Upper lobe of right lung (tissue), 1 donor: Measurements from ENCODE around the gene HMG20A. TPM values are rescaled to one million over a fixed set of nuclear protein-coding genes. Genes with fewer than 3 reads are reported as not detected.

ENCODE experiments used
- ATAC-seq: fragments of 200-7000 bp; cut with Tn5 transposase; one replicate; pipeline ENCODE4 v1.9.1; 2020; ENCODE audit warnings: mild to moderate bottlenecking, moderate library complexity
- DNase-seq: peaks from one replicate; pipeline ENCODE4 v3.0.0-alpha.2; 2020
- H3K27ac ChIP-seq: fragments of 200-600 bp; one replicate; pipeline ENCODE4 v1.8.0; 2022
- H3K27me3 ChIP-seq: fragments of 200-600 bp; one replicate; pipeline ENCODE4 v1.8.0; 2022; ENCODE audit warnings: mild to moderate bottlenecking
- H3K36me3 ChIP-seq: fragments of 200-600 bp; one replicate; pipeline ENCODE4 v1.8.0; 2022
- H3K4me1 ChIP-seq: fragments of 200-600 bp; one replicate; pipeline ENCODE4 v1.8.0; 2022
- H3K4me3 ChIP-seq: fragments of 200-600 bp; one replicate; pipeline ENCODE4 v1.8.0; 2022; ENCODE audit warnings: mild to moderate bottlenecking
- H3K9me3 ChIP-seq: fragments of 200-600 bp; one replicate; pipeline ENCODE4 v1.8.0; 2022
- intact Hi-C: fragments of 100-400 bp; cut with DNase I; formaldehyde crosslinking; loops from one replicate; pipeline ENCODE4 v1.11.0; 2022
- total RNA-seq: library from RNA; stranded (reverse); fragmentation: NEBNext Ultra II Directional; extraction: Animal tissue kit (Norgen Biotek cat#: 25700); gene quantifications from one replicate; pipeline ENCODE4 v1.2.1, GENCODE V29; 2021
- TF ChIP-seq, protein P1 (sequence below): fragments of 200-600 bp; IDR thresholded peaks from one replicate; pipeline ENCODE4 v1.8.0; 2022; ENCODE audit warnings: antibody characterized with exemption
- donor health status: DM: no; HTN: yes; CAD: no; lungs with severe emphysema.

HMG20A gene
- total RNA-seq, 1 donor from 2014 or later = 41.9 TPM

GRCh38 chr15:77426871-77427270, 6.2 kb downstream of the HMG20A start:
- Histone ChIP-seq H3K9me3 (no peaks in the 10 kb centered on the region), H3K27ac (no peak overlapping the region), H3K4me1 (peaks cover 27% of the 10 kb centered on the region), H3K36me3 (no peaks in the 10 kb centered on the region), H3K27me3 (no peaks in the 10 kb centered on the region), H3K4me3 (no peak overlapping the region)
- intact Hi-C loops = no loop called here
- ATAC-seq (no peak), DNase-seq (no peak)
- TF ChIP-seq, protein P1, sequence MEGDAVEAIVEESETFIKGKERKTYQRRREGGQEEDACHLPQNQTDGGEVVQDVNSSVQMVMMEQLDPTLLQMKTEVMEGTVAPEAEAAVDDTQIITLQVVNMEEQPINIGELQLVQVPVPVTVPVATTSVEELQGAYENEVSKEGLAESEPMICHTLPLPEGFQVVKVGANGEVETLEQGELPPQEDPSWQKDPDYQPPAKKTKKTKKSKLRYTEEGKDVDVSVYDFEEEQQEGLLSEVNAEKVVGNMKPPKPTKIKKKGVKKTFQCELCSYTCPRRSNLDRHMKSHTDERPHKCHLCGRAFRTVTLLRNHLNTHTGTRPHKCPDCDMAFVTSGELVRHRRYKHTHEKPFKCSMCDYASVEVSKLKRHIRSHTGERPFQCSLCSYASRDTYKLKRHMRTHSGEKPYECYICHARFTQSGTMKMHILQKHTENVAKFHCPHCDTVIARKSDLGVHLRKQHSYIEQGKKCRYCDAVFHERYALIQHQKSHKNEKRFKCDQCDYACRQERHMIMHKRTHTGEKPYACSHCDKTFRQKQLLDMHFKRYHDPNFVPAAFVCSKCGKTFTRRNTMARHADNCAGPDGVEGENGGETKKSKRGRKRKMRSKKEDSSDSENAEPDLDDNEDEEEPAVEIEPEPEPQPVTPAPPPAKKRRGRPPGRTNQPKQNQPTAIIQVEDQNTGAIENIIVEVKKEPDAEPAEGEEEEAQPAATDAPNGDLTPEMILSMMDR = no peak

DNA sequence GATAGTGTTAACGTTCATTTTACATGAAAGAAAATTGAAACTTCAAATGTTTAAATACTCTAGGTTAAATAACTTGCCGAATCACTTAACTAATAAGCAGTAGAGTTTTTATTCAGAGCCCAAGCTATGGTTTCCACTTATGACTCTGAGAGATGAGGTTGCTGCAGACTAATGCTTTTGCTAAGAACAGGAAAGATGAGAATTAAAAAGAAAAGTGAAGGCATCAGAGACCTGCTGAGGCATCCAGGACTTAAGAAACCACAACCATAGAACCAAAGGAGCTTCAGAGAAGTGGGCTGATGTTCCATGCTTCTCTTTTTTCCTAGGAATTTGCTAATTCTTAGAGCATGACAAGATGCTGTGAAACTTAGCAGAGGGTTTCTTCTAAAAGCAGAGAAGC, 9.5 kb downstream of the HMG20A start:
- no peak overlapping the region for H3K4me3 ChIP-seq
- intact Hi-C loops = no loop called here
- H3K27me3 ChIP-seq = no peaks in the 10 kb centered on the region
- TF ChIP-seq, protein P1 = no peak
- H3K27ac ChIP-seq = no peak overlapping the region
- H3K4me1 ChIP-seq = peaks cover 11% of the 10 kb centered on the region
- no peaks in the 10 kb centered on the region for H3K9me3 ChIP-seq
- ATAC-seq (no peak), DNase-seq (no peak)
- H3K36me3 ChIP-seq = no peaks in the 10 kb centered on the region

DNA sequence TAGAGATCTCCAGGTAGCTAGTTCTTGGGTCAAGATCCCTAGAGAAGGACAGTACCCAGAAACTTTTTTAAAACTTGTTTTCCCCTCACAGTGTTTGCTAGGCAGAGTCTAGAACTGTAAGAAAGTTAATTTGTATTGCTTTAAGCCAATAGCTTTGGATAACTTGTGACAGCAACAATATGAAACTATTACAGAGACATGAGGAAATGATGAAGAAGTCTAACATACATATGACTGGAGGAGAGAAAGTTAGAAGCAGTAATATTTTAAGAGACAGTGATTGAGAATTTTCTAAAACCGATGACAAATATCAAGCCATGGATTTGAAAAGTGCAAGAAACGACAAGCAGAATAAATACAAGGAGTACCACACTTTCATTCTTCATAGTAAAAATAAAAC, 10.0 kb downstream of the HMG20A start:
- DNase-seq = no peak
- H3K27ac ChIP-seq = no peak overlapping the region
- peaks cover 11% of the 10 kb centered on the region for H3K4me1 ChIP-seq
- no peaks in the 10 kb centered on the region for H3K27me3 ChIP-seq
- no peak for ATAC-seq
- TF ChIP-seq, protein P1 = no peak
- no peaks in the 10 kb centered on the region for H3K36me3 ChIP-seq
- no peak overlapping the region for H3K4me3 ChIP-seq
- intact Hi-C loops = no loop called here
- no peaks in the 10 kb centered on the region for H3K9me3 ChIP-seq

- intact Hi-C loops = no loop called here
- Histone ChIP-seq H3K27me3 (no peaks in the 10 kb centered on the region), H3K4me1 (peaks cover 15% of the 10 kb centered on the region), H3K4me3 (no peak overlapping the region), H3K9me3 (no peaks in the 10 kb centered on the region), H3K27ac (no peak overlapping the region), H3K36me3 (no peaks in the 10 kb centered on the region)
- DNase-seq (no peak), ATAC-seq (no peak)
- TF ChIP-seq, protein P1 = no peak
These were observed 16.1 kb downstream of the HMG20A start for GRCh38 chr15:77436822-77437221.

DNA sequence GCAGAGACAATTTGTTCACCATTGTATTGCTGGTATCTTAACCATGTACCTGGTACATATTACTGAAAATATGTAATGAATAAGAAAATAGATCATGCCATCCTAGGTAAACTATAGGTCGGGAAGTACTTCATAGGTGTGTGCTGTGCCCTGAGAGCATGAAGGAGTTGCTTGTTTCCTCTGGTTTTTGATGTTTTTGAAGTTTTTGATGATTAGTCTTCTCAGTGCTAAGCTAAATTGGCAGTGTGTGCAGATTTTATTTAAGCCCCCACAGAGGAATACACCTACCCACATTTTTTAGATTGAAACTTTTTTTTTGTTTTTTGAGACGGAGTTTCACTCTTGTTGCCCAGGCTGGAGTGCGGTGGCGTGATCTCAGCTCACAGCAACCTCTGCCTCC, 16.6 kb downstream of the HMG20A start:
- Histone ChIP-seq H3K27ac (no peak overlapping the region), H3K4me3 (no peak overlapping the region), H3K4me1 (peaks cover 19% of the 10 kb centered on the region), H3K36me3 (no peaks in the 10 kb centered on the region), H3K27me3 (no peaks in the 10 kb centered on the region), H3K9me3 (no peaks in the 10 kb centered on the region)
- DNase-seq (no peak), ATAC-seq (no peak)
- TF ChIP-seq, protein P1 = no peak
- intact Hi-C loops = no loop called here

DNA sequence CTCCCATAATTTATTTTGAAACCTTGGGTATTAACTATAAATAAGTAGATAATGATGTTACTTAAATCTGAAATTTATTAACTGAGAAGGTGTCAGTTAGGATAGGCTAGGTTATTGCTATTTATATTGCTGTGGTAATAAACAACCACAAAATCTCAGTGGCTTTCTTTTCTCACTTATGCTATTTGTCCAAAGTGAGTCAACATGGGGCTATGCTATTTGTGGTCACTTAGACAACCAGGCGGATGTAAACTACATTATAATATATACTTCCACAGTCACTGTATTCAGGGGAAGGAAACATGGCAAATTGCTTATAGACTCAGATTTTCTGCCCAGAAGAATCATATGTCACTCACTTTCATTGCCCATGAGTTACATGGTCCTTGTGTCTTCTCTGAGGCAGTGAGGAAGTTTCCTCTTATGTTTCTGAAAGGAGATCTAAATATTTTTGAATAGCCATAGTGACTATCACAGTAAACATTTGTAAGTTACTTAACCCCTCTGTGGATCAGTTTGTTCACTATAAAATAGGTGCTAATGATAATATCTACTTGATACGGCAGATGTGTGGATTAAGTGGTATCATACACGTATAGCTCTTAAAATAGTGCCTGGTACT, 19.8 kb downstream of the HMG20A start:
- Histone ChIP-seq H3K9me3 (no peaks in the 10 kb centered on the region), H3K4me1 (peaks cover 21% of the 10 kb centered on the region), H3K4me3 (no peak overlapping the region), H3K27ac (no peak overlapping the region), H3K36me3 (no peaks in the 10 kb centered on the region), H3K27me3 (no peaks in the 10 kb centered on the region)
- TF ChIP-seq, protein P1 = no peak
- intact Hi-C loops = no loop called here
- DNase-seq (no peak), ATAC-seq (no peak)
